H1 (cell line): ENCODE measurements around the gene ARMC5. TPM values are rescaled to one million over a fixed set of nuclear protein-coding genes. Genes with fewer than 3 reads are reported as not detected.

Source experiments
- ASH2L ChIP-seq: fragments of 200-600, 300-600 bp; sonication (generic); IDR thresholded peaks from one replicate; pipeline ENCODE4 v1.7.1; 2017; ENCODE audit warnings: low read length
- BRCA1 ChIP-seq: IDR thresholded peaks from 2 replicates; pipeline ENCODE4 v1.6.1; 2012; ENCODE audit warnings: low read depth, low read length, improper control_type of control experiment
- CHD7 ChIP-seq: fragments of 300-600 bp; sonication (generic); IDR thresholded peaks from 2 replicates; pipeline ENCODE4 v1.7.1; 2012; ENCODE audit warnings: low read length, moderate library complexity, mild to moderate bottlenecking, inconsistent platforms; ENCODE audit not compliant: insufficient replicate concordance
- E2F6 ChIP-seq: IDR thresholded peaks from 2 replicates; pipeline ENCODE4 v1.6.1; 2012; ENCODE audit warnings: inconsistent platforms
- JUND ChIP-seq: IDR thresholded peaks from 2 replicates; pipeline ENCODE4 v1.6.1; 2011; ENCODE audit warnings: mild to moderate bottlenecking, improper control_type of control experiment, low read length
- MAFK ChIP-seq: IDR thresholded peaks from 2 replicates; pipeline ENCODE4 v1.6.1; 2012; ENCODE audit warnings: low read depth, mild to moderate bottlenecking, improper control_type of control experiment, low read length
- POLR2A ChIP-seq, 2 experiments: IDR thresholded peaks; 1 replicate in 1 of 2; 2 replicates in 1 of 2; pipeline ENCODE4 v1.6.1; 2011; ENCODE audit warnings: low read depth in 2 of 2, low read length in 2 of 2, mild to moderate bottlenecking in 2 of 2; ENCODE audit errors: control extremely low read depth in 1 of 2
- POLR2AphosphoS5 ChIP-seq: IDR thresholded peaks from 2 replicates; pipeline ENCODE4 v1.6.1; 2011; ENCODE audit warnings: low read depth, low read length
- SP4 ChIP-seq: IDR thresholded peaks from 2 replicates; pipeline ENCODE4 v1.6.1; 2012; ENCODE audit warnings: low read length, inconsistent platforms
- TAF1 ChIP-seq: IDR thresholded peaks from 2 replicates; pipeline ENCODE4 v1.6.1; 2011; ENCODE audit warnings: mild to moderate bottlenecking, low read depth, low read length
- polyA plus RNA-seq, 7 experiments: library from polyadenylated mRNA; depleted of rRNA in 3 of 7; stranded (reverse) in 5 of 7; unstranded in 2 of 7; fragments of >200 nt in 5 of 7; fragments of 200-250 nt in 2 of 7; gene quantifications; 1 replicate in 5 of 7; 2 replicates in 1 of 7; 4 replicates in 1 of 7; pipeline versions ENCODE4 v1.2.1 to v1.2.3, GENCODE V29; 2011 to 2013; ENCODE audit warnings: missing spikeins in 2 of 7, mixed read lengths in 2 of 7
- total RNA-seq: library from RNA; stranded (reverse); fragmentation: NEBNext Ultra II Directional; extraction: Animal tissue kit (Norgen Biotek cat#: 25700); gene quantifications from 2 replicates; pipeline ENCODE4 v1.2.1, GENCODE V29; 2021

The ARMC5 gene
- total and polyA plus RNA-seq, 2 of the 8 experiments (the other 6 are each of a cell fraction or from before 2014, with no cell fraction given), result 7.8 to 8.7 TPM

GRCh38 chr16:31475946-31476302 lies 16.6 kb downstream of the ARMC5 start (continued):
- no peak for TF ChIP-seq CHD7
- no peak for TF ChIP-seq POLR2A (IDR thresholded peaks at IDR 0.05; ENCODE audit: control extremely low read depth in 1 of 2, low read depth in 2 of 2, low read length in 2 of 2)
- peak; percentile 72 for TF ChIP-seq E2F6
- TF ChIP-seq TAF1, result no peak
- no peak for TF ChIP-seq SP4
- no peak for TF ChIP-seq JUND
- TF ChIP-seq POLR2AphosphoS5, result no peak
- no peak for TF ChIP-seq ASH2L
- no peak for TF ChIP-seq BRCA1
- no peak for TF ChIP-seq MAFK
